CD4-positive, alpha-beta T cell (primary cell): ENCODE data around the gene KPNA1. TPM values are rescaled to one million over a fixed set of nuclear protein-coding genes. Genes with fewer than 3 reads are reported as not detected.

ENCODE experiments used
- ATAC-seq: fragments of 200-7000 bp; cut with Tn5 transposase; one replicate; pipeline ENCODE4 v1.10.0; 2022; ENCODE audit warnings: mild to moderate bottlenecking; ENCODE audit not compliant: poor library complexity
- CTCF ChIA-PET: fragments of 350-600 bp; sonication (Branson Sonifier 250); formaldehyde crosslinking; loops from one replicate; lab custom pipeline; 2021; ENCODE audit warnings: antibody characterized with exemption, inconsistent platforms; lab: Charles Lee
- POLR2A ChIA-PET: fragments of 350-600 bp; sonication (Branson Sonifier 250); formaldehyde crosslinking; loops from one replicate; lab custom pipeline; 2021; ENCODE audit warnings: antibody characterized with exemption, inconsistent platforms; lab: Charles Lee
- DNase-seq, 14 experiments: peaks; one replicate each; pipeline ENCODE4 v3.0.0-alpha.2; 2013 to 2020; ENCODE audit warnings: mixed read lengths in 2 of 14
- H3K27ac ChIP-seq, 2 donors: one replicate each; pipeline versions ENCODE4 v1.5.1 to v1.7.0; 2013; ENCODE audit warnings: low read length in 2 of 2, low read depth in 1 of 2, mild to moderate bottlenecking in 1 of 2
- H3K27me3 ChIP-seq, 2 experiments: 1 replicate in 1 of 2; 2 replicates in 1 of 2; pipeline versions ENCODE4 v1.6.1 to v1.7.0; 2013; ENCODE audit warnings: low read length in 2 of 2, control low read depth in 1 of 2, mild to moderate bottlenecking in 1 of 2, moderate library complexity in 1 of 2; ENCODE audit not compliant: insufficient read depth in 2 of 2, control insufficient read depth in 1 of 2
- H3K36me3 ChIP-seq: one replicate; pipeline ENCODE4 v1.6.1; 2013; ENCODE audit warnings: low read length, control low read depth; ENCODE audit not compliant: insufficient read depth
- H3K4me1 ChIP-seq: one replicate; pipeline ENCODE4 v1.6.1; 2013; ENCODE audit warnings: low read length, control low read depth; ENCODE audit not compliant: insufficient read depth
- H3K4me3 ChIP-seq: one replicate; pipeline ENCODE4 v1.5.1; 2013; ENCODE audit warnings: mild to moderate bottlenecking, low read length, moderate library complexity
- H3K9me3 ChIP-seq, 2 experiments: 1 replicate in 1 of 2; 2 replicates in 1 of 2; pipeline versions ENCODE4 v1.6.1 to v1.7.0; 2013; ENCODE audit warnings: low read length in 2 of 2, mild to moderate bottlenecking in 2 of 2, control low read depth in 1 of 2, moderate library complexity in 1 of 2; ENCODE audit not compliant: control insufficient read depth in 1 of 2, insufficient read depth in 1 of 2
- H3K27ac Mint-ChIP-seq: one replicate; pipeline ENCODE4 v1.8.0; 2020; ENCODE audit warnings: mixed read lengths
- H3K27me3 Mint-ChIP-seq: one replicate; pipeline ENCODE4 v1.8.0; 2021; ENCODE audit warnings: mixed read lengths
- H3K36me3 Mint-ChIP-seq: one replicate; pipeline ENCODE4 v1.8.0; 2021; ENCODE audit warnings: low read depth, mixed read lengths
- H3K4me1 Mint-ChIP-seq: one replicate; pipeline ENCODE4 v1.8.0; 2021; ENCODE audit warnings: low read depth, mixed read lengths
- H3K4me3 Mint-ChIP-seq: one replicate; pipeline ENCODE4 v1.8.0; 2020; ENCODE audit warnings: mild to moderate bottlenecking, mixed read lengths
- H3K9me3 Mint-ChIP-seq: one replicate; pipeline ENCODE4 v1.8.0; 2020; ENCODE audit warnings: mixed read lengths
- CTCF ChIP-seq: fragments of 200-600 bp; IDR thresholded peaks from one replicate; pipeline ENCODE4 v1.8.0; 2022; ENCODE audit warnings: antibody characterized with exemption, mild to moderate bottlenecking
- intact Hi-C, 2 experiments: fragments of 100-400 bp; cut with DNase I in 1 of 2; cut with micrococcal nuclease in 1 of 2; formaldehyde crosslinking; loops; one replicate each; pipeline versions ENCODE4 v1.15.1 to v1.9.0; 2023 to 2025; cut with DNase I, micrococcal nuclease
- total RNA-seq, 174 experiments: library from RNA in 2 of 174; stranded (reverse) in 2 of 174; gene quantifications; one replicate each; pipeline ENCODE4 v1.2.3 and lab custom pipeline; 2021 to 2026

Gene KPNA1
- total RNA-seq, 2 experiments from 2014 or later: 46.2 to 49.8 TPM

GRCh38 chr3:122488262-122488973, 26.3 kb downstream of the KPNA1 start:
- Mint-ChIP-seq H3K27ac (peak overlapping the region; percentile 74), H3K36me3 (peaks cover 70% of the 10 kb centered on the region), H3K4me1 (peaks cover 55% of the 10 kb centered on the region), H3K9me3 (no peaks in the 10 kb centered on the region), H3K27me3 (no peaks in the 10 kb centered on the region), H3K4me3 (no peak overlapping the region)
- Histone ChIP-seq H3K27me3 (no peaks in the 10 kb centered on the region), H3K4me1 (no peaks in the 10 kb centered on the region), H3K36me3 (peaks cover 3% of the 10 kb centered on the region), H3K9me3 (no peaks in the 10 kb centered on the region), H3K27ac (no peak overlapping the region), H3K4me3 (no peak overlapping the region)
- CTCF ChIA-PET: no interaction called here
- peak; percentile 96 for ATAC-seq
- POLR2A ChIA-PET: no interaction called here
- intact Hi-C loops: no loop called here
- DNase-seq: peak in 2 of 14 experiments; percentile 12 to 22
- no peak for TF ChIP-seq CTCF

GRCh38 chr3:122484985-122485384, 29.8 kb downstream of the KPNA1 start:
- ChIA-PET CTCF (no interaction called here), POLR2A (no interaction called here)
- Mint-ChIP-seq H3K27ac (no peak overlapping the region), H3K4me1 (peaks cover 67% of the 10 kb centered on the region), H3K27me3 (no peaks in the 10 kb centered on the region), H3K4me3 (no peak overlapping the region), H3K9me3 (no peaks in the 10 kb centered on the region), H3K36me3 (peaks cover 52% of the 10 kb centered on the region)
- ATAC-seq (no peak), DNase-seq (no peak)
- Histone ChIP-seq H3K4me3 (no peak overlapping the region), H3K36me3 (peaks cover 3% of the 10 kb centered on the region), H3K9me3 (no peaks in the 10 kb centered on the region), H3K27me3 (no peaks in the 10 kb centered on the region), H3K27ac (no peak overlapping the region), H3K4me1 (peaks cover 3% of the 10 kb centered on the region)
- no peak for TF ChIP-seq CTCF
- intact Hi-C loops: no loop called here

GRCh38 chr3:122481390-122481789, 33.3 kb downstream of the KPNA1 start:
- Histone ChIP-seq H3K36me3 (peaks cover 3% of the 10 kb centered on the region), H3K27me3 (no peaks in the 10 kb centered on the region), H3K27ac (no peak overlapping the region), H3K4me3 (no peak overlapping the region), H3K9me3 (no peaks in the 10 kb centered on the region), H3K4me1 (peaks cover 3% of the 10 kb centered on the region)
- H3K27ac Mint-ChIP-seq: peak overlapping the region; percentile 12
- DNase-seq (no peak), ATAC-seq (no peak)
- no peaks in the 10 kb centered on the region for H3K9me3 Mint-ChIP-seq
- no peak overlapping the region for H3K4me3 Mint-ChIP-seq
- ChIA-PET POLR2A (no interaction called here), CTCF (no interaction called here)
- peaks cover 61% of the 10 kb centered on the region for H3K4me1 Mint-ChIP-seq
- H3K36me3 Mint-ChIP-seq: peaks cover 28% of the 10 kb centered on the region
- TF ChIP-seq CTCF: no peak
- no peaks in the 10 kb centered on the region for H3K27me3 Mint-ChIP-seq
- intact Hi-C loops: no loop called here
